Measurements from ENCODE around the gene VEGFC.

DNA sequence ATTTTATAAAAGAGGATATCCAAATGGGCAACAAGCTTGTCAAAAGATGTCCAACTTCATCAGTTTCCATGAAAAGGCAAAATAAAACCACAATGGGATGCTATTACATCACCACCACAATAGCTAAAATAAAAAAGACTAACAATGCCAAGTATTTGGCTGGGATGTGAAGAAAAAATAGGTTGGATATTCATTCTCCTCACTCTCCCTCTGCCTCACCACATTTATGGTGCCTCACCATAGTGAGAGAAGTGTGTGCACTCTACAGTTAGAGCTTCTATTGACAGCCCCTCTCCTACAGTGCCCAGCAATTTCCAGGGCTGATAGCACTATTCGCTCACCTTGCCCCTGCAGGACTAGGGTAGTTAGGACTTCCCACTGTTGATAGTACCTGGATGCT, 25.5 kb downstream of the VEGFC start:
- TF ChIP-seq USF2 (IDR thresholded peaks at IDR 0.05; ENCODE audit: borderline replicate concordance, low read depth, low read length), result no peak
- TF ChIP-seq RAD21 (IDR thresholded peaks at IDR 0.05; ENCODE audit: insufficient read depth, low read depth, low read length), result no peak
- TF ChIP-seq ZZZ3 (IDR thresholded peaks at IDR 0.05; ENCODE audit: control insufficient read depth, insufficient read length, low read depth), result no peak
- TF ChIP-seq SIN3A (IDR thresholded peaks at IDR 0.05; ENCODE audit: low read depth, low read length), result no peak
- TF ChIP-seq, protein P1, sequence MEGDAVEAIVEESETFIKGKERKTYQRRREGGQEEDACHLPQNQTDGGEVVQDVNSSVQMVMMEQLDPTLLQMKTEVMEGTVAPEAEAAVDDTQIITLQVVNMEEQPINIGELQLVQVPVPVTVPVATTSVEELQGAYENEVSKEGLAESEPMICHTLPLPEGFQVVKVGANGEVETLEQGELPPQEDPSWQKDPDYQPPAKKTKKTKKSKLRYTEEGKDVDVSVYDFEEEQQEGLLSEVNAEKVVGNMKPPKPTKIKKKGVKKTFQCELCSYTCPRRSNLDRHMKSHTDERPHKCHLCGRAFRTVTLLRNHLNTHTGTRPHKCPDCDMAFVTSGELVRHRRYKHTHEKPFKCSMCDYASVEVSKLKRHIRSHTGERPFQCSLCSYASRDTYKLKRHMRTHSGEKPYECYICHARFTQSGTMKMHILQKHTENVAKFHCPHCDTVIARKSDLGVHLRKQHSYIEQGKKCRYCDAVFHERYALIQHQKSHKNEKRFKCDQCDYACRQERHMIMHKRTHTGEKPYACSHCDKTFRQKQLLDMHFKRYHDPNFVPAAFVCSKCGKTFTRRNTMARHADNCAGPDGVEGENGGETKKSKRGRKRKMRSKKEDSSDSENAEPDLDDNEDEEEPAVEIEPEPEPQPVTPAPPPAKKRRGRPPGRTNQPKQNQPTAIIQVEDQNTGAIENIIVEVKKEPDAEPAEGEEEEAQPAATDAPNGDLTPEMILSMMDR (IDR thresholded peaks at IDR 0.05 in 2 of 3, conservative IDR thresholded peaks at IDR 0.05 in 1 of 3; ENCODE audit: control insufficient read depth in 2 of 3, extremely low read depth in 1 of 3, insufficient read depth in 1 of 3, low read depth in 3 of 3, low read length in 3 of 3), result no peak
- no peak for TF ChIP-seq ZNF24 (IDR thresholded peaks at IDR 0.05)
- TF ChIP-seq SMC3 (IDR thresholded peaks at IDR 0.05; ENCODE audit: borderline replicate concordance, low read length), result no peak
- TF ChIP-seq YBX1 (IDR thresholded peaks at IDR 0.05), result no peak
- TF ChIP-seq, protein P2, sequence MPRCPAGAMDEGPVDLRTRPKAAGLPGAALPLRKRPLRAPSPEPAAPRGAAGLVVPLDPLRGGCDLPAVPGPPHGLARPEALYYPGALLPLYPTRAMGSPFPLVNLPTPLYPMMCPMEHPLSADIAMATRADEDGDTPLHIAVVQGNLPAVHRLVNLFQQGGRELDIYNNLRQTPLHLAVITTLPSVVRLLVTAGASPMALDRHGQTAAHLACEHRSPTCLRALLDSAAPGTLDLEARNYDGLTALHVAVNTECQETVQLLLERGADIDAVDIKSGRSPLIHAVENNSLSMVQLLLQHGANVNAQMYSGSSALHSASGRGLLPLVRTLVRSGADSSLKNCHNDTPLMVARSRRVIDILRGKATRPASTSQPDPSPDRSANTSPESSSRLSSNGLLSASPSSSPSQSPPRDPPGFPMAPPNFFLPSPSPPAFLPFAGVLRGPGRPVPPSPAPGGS (IDR thresholded peaks at IDR 0.05; ENCODE audit: borderline replicate concordance, insufficient read depth, low read depth, low read length, poor library complexity, severe bottlenecking), result no peak
